Esophagus mucosa (tissue), 1 donor: ENCODE measurements around the gene CDH22. TPM values are rescaled to one million over a fixed set of nuclear protein-coding genes. Genes with fewer than 3 reads are reported as not detected.

Experiments used
- ATAC-seq: fragments of 200-7000 bp; cut with Tn5 transposase; one replicate; pipeline ENCODE4 v1.9.1; 2020
- total RNA-seq: library from RNA; stranded (reverse); gene quantifications from one replicate; pipeline ENCODE4 v1.2.4, GENCODE V29; 2023
- donor health status: DM: yes; HTN: yes; CAD: no.

The CDH22 gene
- total RNA-seq, 1 donor from 2014 or later = 0.40 TPM

- ATAC-seq = no peak
Observed at GRCh38 chr20:46296526-46297250, 11.6 kb downstream of the CDH22 start.

GRCh38 chr20:46293084-46293483 lies 15.2 kb downstream of the CDH22 start:
- no peak for ATAC-seq

DNA sequence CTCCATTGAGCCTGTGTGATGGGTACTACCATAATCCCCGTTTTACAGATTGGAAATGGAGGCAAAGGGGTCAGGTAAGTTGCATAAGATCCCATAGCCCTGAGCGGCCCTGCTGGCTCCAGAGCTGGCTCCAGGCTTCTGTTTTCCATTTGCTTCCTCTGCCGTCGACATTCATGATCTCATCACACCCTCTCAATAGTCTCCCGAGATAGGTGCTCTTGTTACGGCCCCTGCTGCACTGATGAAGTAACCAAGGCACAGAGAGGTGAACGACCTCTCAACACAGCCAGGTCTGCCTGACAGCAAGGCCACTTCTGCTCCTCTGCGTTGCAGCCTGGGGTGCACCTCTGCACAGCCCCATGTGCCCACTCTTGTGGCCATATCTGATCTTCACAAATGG lies 16.9 kb downstream of the CDH22 start:
- no peak for ATAC-seq

GRCh38 chr20:46289432-46289831 lies 18.9 kb downstream of the CDH22 start:
- ATAC-seq = no peak

GRCh38 chr20:46286977-46287376 lies 21.3 kb downstream of the CDH22 start:
- no peak for ATAC-seq

DNA sequence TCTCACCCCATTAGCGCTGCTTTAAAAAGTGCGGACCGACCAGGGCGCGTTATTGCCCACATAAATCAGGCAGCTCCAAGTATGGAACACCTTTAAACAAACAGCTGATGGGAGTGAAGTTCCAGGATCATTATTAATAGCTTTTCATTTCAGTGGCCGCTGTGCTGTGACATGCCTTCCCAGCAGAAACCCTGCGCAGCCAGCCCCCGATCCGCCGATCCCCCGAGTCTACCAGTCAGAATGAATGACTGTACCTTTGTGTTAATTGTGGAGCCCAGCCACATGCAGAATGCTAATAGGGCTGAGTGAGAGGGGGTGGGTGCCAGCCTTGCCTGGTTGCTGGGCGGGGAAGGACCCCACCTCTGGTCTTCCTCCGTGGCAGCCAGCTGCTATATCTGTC lies 21.9 kb downstream of the CDH22 start:
- no peak for ATAC-seq

- ATAC-seq = no peak
Observed at GRCh38 chr20:46285740-46286139, 22.6 kb downstream of the CDH22 start.

GRCh38 chr20:46285072-46285471 lies 23.2 kb downstream of the CDH22 start:
- no peak for ATAC-seq

DNA sequence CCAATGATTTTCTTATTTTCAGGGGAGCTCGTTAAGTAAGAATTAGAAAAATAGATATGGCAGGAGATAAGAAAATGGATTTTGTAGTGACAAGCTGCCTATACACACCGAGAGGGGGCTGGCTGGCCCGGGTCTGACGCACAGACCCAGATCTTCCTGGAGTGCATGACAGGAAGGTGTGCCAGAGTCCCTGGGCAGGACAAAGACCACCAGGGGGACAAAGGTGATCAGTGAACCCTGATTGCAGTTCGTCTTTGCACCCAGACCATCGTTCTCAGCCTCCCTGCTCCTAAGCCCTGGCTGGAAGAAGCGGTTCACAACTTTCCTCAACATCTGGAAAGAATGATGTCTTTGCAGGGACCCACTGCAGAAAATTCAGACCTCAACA lies 24.3 kb downstream of the CDH22 start:
- ATAC-seq = no peak

GRCh38 chr20:46283426-46284039 lies 24.8 kb downstream of the CDH22 start:
- no peak for ATAC-seq

- no peak for ATAC-seq
Observed at GRCh38 chr20:46282669-46283068, 25.6 kb downstream of the CDH22 start.

DNA sequence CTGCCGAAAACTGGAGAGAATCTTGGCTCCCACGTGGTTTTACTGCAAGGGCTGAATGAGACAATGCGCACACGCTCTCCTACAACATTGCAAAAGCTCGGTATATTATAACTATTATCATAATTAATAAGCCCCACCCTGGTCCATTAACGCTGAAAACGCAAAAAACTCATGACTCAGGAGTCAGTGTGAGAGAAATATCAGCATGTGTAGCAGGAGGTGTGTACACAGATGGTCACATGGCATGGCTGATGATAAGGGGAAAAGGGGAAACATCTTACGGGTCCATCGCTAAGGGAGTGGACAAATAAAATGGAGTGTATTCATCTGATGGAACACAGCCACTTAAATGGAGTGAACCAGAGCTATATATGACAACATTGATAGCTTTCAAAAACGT lies 29.2 kb downstream of the CDH22 start:
- ATAC-seq = no peak

- ATAC-seq = no peak
Observed at GRCh38 chr20:46277602-46278001, 30.7 kb downstream of the CDH22 start.

DNA sequence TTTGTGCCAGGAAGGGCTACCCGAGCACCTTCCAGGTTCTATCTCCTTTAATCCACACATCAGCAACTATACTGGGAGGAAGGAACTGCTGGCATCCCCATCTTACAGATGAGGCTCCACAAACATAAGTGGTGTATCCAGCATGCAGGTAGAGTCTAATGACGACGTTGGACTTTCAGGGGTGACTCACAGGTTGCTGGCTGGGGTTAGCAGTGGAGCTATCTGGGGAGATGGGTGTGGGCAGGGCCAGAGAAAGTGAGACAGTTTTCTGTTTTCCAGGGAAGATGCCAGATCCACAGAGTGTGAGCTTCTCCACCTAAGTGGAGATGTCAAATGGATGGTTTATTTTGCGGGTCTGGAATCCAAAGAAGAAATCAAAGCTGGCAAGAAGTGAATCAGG lies 31.8 kb downstream of the CDH22 start:
- ATAC-seq = no peak

DNA sequence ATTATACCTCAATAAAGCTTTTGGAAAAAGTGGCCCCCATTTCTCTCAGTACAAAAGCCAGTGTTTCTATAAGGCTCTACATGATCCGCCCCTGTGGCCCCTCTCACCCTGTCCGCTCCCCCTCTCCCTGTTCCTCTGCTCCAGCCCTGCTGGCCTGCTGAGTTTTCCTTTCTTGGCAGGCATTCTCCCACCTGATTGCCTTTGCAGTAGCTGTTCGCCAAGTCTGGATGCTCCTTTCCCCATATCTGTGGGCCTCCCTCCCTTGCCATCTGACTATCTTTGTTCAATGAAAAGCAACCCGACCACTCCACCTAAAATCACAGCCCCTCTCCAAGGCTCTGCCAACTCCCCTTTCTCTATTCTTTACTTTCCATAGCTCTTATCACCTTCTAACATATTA lies 33.2 kb downstream of the CDH22 start:
- ATAC-seq = no peak

DNA sequence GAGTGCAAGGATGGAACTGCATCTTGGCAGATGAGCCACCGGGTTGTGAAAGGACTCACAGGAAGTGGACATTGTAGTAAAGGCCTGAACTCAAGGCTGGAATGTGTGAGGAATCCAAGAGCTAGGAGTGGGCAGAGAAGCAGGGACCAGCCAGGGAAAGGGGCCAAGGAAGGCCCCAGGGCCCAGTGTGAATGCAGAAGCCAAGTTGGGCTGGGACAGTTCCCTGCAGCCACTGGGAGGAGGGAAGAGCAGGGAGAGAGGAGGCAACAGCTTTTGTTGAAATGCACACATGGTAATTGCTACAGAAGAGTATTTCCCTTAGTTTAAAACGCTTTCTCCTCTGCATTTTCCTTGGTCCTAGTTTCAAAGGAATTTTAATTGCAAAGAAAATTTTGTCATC lies 34.6 kb downstream of the CDH22 start:
- no peak for ATAC-seq

GRCh38 chr20:46272389-46273047 lies 35.8 kb downstream of the CDH22 start:
- ATAC-seq = no peak

DNA sequence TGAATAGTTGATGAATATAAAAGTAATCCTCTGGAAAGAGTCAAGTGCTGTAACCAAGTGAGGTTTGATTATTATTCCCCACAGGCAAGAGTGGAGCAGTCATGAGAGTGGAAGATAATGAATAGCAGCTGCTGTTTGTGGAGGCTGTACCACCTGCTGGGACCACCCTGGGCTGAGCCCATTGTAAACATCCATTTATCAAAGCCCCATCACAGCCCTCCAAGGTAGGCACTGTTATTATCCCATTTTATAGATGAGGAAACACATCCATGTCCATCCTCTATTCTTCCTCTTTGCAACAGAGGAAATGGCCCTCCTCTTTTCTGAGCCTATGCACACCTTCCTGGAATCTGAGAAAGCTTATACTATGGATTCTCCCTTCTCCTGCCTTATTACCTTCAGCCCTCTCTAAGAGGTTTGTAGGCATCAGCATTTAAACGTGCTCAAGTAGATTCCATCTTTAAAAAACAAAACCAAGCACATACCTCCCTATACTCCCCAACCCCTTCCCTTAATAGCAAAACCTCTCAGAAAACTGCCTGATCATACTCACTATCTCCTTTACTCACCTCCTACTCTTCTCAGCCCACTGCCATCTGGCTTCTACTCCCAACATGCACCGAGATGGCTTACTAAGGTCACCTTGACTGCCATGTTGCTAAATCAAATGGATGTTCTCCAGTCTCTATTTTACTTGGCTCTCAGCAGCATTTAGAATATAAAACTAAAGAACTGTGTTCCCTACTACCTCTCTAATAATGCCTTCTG lies 37.1 kb downstream of the CDH22 start:
- ATAC-seq = no peak

- no peak for ATAC-seq
Observed at GRCh38 chr20:46269372-46269771, 38.9 kb downstream of the CDH22 start.

- ATAC-seq = no peak
Observed at GRCh38 chr20:46268662-46269061, 39.6 kb downstream of the CDH22 start.

DNA sequence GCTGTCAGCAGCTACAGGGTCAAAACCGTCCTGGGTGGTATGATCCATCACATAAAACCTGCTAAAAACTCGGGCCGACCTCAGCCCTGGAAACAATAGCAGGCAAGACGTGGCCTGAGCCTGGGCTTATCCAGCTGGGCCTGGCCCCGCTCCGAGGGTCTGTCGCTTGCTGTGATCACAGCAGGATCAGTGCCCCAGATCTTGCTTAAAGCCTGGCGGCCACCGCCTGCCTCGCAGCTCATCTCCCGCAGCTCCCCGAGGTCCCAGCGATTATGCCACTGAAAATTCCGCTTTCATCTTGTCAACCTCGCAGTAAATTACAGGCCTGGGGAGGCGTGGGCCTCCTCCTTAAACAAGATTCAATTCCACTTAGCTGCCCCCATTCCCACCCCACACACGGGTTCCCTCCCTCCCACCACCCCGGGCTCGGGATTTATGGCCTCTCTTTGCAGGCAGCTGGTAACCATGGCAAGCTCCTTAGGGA lies 40.1 kb downstream of the CDH22 start:
- no peak for ATAC-seq

DNA sequence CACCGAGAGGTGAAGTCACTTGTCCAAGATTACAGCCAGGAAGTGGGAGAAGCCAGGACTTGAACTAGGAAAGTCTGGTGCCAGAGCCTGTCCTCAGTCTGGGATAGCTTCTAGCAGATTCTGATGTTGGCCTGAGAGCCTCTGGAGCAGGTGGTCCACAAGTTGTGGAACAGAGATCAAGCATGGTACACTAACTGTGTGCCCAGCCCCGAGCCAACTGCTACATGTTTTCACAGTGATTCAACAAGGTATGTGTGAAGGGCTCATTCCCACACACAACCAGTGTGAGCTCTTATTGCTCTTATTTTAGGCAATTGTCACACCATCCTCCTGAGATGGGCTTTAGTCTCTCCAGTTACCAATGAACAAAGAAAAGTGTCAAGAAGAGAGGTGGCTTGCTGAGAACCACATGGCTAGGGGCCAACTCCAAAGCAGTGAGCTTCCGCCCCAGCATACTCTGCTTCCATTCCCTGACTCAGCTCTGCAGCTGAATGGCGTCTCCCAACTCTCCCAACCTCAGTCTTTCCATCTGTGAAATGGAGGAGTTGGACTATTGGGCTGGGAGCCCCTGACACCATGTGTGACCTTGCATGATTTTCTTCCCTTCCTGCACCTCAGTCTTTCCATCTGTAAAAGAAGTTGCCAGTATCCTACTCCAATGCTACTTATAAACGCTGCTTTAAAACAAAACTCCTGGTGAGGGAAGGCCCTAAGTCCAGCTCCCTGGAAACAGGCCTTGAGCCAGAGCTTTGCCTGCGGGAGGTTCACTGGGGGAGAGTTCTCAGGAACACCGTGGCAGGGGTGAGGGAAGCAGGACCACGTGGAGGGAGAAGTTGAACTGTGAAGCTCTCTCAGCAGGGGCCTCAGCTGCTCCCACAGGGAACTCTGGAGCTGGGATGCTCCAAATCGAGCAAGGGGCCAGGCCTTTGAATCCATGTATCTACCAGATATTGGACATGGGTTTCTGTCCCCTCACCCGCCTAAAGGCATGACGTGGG lies 40.9 kb downstream of the CDH22 start:
- no peak for ATAC-seq
